ENCODE measurements around the gene PITRM1.

- peak; percentile 93 for TF ChIP-seq TEAD4 (IDR thresholded peaks at IDR 0.05)
- TF ChIP-seq EP300 (IDR thresholded peaks at IDR 0.05; ENCODE audit: borderline replicate concordance), result 0 out of 2 replicates have a peak, but pooled peaks have one; percentile 27
- TF ChIP-seq TAF1 (IDR thresholded peaks at IDR 0.05; ENCODE audit: low read depth), result no peak; the same call in 1 of the 2 replicates
- no peak for TF ChIP-seq YY1 (IDR thresholded peaks at IDR 0.05; ENCODE audit: low read depth)
Observed at GRCh38 chr10:3090914-3091787, 81.4 kb downstream of the PITRM1 start.

Data from Ishikawa (cell line).